ENCODE measurements around the gene ATP7B. TPM values are rescaled to one million over a fixed set of nuclear protein-coding genes. Genes with fewer than 3 reads are reported as not detected.

Gene ATP7B
- total RNA-seq, 1 experiment from 2014 or later = 11.6 TPM

DNA sequence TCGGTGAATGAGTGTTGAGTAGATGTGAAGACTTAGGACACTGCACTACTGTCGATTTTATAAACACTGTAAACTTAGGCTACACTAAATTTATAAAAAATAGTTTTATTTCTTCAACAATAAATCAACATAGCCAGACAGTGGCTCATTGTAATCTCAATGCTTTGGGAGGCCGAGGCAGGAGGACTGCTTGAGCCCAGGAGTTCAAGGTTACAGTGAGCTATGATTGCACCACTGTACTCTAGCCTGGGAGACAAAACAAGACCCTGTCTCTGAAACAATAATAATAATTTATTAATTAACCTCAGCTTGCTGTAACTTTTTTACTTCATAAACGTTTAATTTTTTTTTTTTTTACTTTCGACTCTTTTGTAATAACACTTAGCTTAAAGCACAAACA is 34.4 kb downstream of the ATP7B start:
- Mint-ChIP-seq H3K9me3 (no peaks in the 10 kb centered on the region), H3K27ac (no peak overlapping the region), H3K36me3 (no peaks in the 10 kb centered on the region), H3K4me1 (peaks cover 12% of the 10 kb centered on the region), H3K4me3 (no peak overlapping the region), H3K27me3 (ENCODE audit: low read depth) (no peaks in the 10 kb centered on the region)
- ChIA-PET POLR2A (interaction anchor here (1.1 kb wide), 1 partner anchor 524 kb away, joined by 3 read pairs; the partner anchor contains the start of gene INTS6), CTCF (interaction anchor here (0.7 to 1.0 kb wide), 2 partner anchors 23 to 151 kb away, joined by 4 read pairs; no protein-coding TSS in a partner anchor)
- TF ChIP-seq, protein P1, sequence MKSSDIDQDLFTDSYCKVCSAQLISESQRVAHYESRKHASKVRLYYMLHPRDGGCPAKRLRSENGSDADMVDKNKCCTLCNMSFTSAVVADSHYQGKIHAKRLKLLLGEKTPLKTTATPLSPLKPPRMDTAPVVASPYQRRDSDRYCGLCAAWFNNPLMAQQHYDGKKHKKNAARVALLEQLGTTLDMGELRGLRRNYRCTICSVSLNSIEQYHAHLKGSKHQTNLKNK (CRISPR knock-in tag; IDR thresholded peaks at IDR 0.05) = no peak
- no peak for TF ChIP-seq GABPB1 (CRISPR knock-in tag; IDR thresholded peaks at IDR 0.05)
- DNase-seq (ENCODE audit: low spot score) (no peak), ATAC-seq (no peak)

DNA sequence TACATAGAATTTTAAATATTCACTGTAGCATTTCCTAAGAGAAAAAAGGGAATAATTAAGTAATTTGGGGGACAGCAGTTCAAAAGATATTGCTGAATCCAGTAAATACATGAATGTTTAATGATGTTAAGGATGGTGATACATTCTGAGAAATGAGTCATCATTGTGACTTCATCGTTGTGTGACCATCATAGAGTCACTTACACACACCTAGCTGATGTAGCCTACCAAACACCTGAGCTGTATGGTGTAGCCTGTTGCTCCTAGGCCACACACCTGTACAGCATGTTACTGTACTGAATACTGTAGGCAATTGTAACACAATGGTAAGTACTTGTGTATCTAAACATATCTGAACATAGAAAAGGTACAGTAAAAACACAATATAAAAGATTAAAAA is 34.8 kb downstream of the ATP7B start:
- Mint-ChIP-seq H3K4me3 (no peak overlapping the region), H3K9me3 (no peaks in the 10 kb centered on the region), H3K36me3 (no peaks in the 10 kb centered on the region), H3K4me1 (peaks cover 8% of the 10 kb centered on the region), H3K27me3 (ENCODE audit: low read depth) (no peaks in the 10 kb centered on the region), H3K27ac (no peak overlapping the region)
- CTCF ChIA-PET = interaction anchor here (0.9 to 1.1 kb wide), 3 partner anchors 37 to 152 kb away, joined by 3 to 4 read pairs (median 4); no protein-coding TSS in a partner anchor
- ATAC-seq (no peak), DNase-seq (ENCODE audit: low spot score) (no peak)
- POLR2A ChIA-PET = interaction anchor here (1.1 kb wide), 1 partner anchor 523 kb away, joined by 3 read pairs; the partner anchor contains the start of gene INTS6
- TF ChIP-seq ETV6 (CRISPR knock-in tag; IDR thresholded peaks at IDR 0.05) (no peak), GABPB1 (CRISPR knock-in tag; IDR thresholded peaks at IDR 0.05) (no peak), JUN (CRISPR knock-in tag; IDR thresholded peaks at IDR 0.05) (no peak), SMAD4 (CRISPR knock-in tag; IDR thresholded peaks at IDR 0.05) (no peak), MXD4 (CRISPR knock-in tag; IDR thresholded peaks at IDR 0.05; ENCODE audit: borderline replicate concordance) (no peak), MYBL2 (CRISPR knock-in tag; IDR thresholded peaks at IDR 0.05) (no peak), ZNF263 (CRISPR knock-in tag; IDR thresholded peaks at IDR 0.05; ENCODE audit: low read depth) (no peak), ZNF138 (CRISPR knock-in tag; conservative IDR thresholded peaks at IDR 0.05) (no peak), KAT7 (CRISPR knock-in tag; IDR thresholded peaks at IDR 0.05; ENCODE audit: borderline replicate concordance) (no peak)
- TF ChIP-seq, protein P2, sequence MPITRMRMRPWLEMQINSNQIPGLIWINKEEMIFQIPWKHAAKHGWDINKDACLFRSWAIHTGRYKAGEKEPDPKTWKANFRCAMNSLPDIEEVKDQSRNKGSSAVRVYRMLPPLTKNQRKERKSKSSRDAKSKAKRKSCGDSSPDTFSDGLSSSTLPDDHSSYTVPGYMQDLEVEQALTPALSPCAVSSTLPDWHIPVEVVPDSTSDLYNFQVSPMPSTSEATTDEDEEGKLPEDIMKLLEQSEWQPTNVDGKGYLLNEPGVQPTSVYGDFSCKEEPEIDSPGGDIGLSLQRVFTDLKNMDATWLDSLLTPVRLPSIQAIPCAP (CRISPR knock-in tag; IDR thresholded peaks at IDR 0.05) = no peak
- TF ChIP-seq, protein P3, sequence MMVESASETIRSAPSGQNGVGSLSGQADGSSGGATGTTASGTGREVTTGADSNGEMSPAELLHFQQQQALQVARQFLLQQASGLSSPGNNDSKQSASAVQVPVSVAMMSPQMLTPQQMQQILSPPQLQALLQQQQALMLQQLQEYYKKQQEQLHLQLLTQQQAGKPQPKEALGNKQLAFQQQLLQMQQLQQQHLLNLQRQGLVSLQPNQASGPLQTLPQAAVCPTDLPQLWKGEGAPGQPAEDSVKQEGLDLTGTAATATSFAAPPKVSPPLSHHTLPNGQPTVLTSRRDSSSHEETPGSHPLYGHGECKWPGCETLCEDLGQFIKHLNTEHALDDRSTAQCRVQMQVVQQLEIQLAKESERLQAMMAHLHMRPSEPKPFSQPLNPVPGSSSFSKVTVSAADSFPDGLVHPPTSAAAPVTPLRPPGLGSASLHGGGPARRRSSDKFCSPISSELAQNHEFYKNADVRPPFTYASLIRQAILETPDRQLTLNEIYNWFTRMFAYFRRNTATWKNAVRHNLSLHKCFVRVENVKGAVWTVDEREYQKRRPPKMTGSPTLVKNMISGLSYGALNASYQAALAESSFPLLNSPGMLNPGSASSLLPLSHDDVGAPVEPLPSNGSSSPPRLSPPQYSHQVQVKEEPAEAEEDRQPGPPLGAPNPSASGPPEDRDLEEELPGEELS (CRISPR knock-in tag; IDR thresholded peaks at IDR 0.05) = no peak
- TF ChIP-seq, protein P4, sequence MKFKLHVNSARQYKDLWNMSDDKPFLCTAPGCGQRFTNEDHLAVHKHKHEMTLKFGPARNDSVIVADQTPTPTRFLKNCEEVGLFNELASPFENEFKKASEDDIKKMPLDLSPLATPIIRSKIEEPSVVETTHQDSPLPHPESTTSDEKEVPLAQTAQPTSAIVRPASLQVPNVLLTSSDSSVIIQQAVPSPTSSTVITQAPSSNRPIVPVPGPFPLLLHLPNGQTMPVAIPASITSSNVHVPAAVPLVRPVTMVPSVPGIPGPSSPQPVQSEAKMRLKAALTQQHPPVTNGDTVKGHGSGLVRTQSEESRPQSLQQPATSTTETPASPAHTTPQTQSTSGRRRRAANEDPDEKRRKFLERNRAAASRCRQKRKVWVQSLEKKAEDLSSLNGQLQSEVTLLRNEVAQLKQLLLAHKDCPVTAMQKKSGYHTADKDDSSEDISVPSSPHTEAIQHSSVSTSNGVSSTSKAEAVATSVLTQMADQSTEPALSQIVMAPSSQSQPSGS (CRISPR knock-in tag; IDR thresholded peaks at IDR 0.05; ENCODE audit: borderline replicate concordance, low read depth) = no peak
- TF ChIP-seq, protein P5, sequence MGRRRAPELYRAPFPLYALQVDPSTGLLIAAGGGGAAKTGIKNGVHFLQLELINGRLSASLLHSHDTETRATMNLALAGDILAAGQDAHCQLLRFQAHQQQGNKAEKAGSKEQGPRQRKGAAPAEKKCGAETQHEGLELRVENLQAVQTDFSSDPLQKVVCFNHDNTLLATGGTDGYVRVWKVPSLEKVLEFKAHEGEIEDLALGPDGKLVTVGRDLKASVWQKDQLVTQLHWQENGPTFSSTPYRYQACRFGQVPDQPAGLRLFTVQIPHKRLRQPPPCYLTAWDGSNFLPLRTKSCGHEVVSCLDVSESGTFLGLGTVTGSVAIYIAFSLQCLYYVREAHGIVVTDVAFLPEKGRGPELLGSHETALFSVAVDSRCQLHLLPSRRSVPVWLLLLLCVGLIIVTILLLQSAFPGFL (CRISPR knock-in tag; IDR thresholded peaks at IDR 0.05; ENCODE audit: borderline replicate concordance) = no peak
- TF ChIP-seq, protein P6, sequence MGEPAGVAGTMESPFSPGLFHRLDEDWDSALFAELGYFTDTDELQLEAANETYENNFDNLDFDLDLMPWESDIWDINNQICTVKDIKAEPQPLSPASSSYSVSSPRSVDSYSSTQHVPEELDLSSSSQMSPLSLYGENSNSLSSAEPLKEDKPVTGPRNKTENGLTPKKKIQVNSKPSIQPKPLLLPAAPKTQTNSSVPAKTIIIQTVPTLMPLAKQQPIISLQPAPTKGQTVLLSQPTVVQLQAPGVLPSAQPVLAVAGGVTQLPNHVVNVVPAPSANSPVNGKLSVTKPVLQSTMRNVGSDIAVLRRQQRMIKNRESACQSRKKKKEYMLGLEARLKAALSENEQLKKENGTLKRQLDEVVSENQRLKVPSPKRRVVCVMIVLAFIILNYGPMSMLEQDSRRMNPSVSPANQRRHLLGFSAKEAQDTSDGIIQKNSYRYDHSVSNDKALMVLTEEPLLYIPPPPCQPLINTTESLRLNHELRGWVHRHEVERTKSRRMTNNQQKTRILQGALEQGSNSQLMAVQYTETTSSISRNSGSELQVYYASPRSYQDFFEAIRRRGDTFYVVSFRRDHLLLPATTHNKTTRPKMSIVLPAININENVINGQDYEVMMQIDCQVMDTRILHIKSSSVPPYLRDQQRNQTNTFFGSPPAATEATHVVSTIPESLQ (CRISPR knock-in tag; IDR thresholded peaks at IDR 0.05) = no peak
- TF ChIP-seq, protein P7, sequence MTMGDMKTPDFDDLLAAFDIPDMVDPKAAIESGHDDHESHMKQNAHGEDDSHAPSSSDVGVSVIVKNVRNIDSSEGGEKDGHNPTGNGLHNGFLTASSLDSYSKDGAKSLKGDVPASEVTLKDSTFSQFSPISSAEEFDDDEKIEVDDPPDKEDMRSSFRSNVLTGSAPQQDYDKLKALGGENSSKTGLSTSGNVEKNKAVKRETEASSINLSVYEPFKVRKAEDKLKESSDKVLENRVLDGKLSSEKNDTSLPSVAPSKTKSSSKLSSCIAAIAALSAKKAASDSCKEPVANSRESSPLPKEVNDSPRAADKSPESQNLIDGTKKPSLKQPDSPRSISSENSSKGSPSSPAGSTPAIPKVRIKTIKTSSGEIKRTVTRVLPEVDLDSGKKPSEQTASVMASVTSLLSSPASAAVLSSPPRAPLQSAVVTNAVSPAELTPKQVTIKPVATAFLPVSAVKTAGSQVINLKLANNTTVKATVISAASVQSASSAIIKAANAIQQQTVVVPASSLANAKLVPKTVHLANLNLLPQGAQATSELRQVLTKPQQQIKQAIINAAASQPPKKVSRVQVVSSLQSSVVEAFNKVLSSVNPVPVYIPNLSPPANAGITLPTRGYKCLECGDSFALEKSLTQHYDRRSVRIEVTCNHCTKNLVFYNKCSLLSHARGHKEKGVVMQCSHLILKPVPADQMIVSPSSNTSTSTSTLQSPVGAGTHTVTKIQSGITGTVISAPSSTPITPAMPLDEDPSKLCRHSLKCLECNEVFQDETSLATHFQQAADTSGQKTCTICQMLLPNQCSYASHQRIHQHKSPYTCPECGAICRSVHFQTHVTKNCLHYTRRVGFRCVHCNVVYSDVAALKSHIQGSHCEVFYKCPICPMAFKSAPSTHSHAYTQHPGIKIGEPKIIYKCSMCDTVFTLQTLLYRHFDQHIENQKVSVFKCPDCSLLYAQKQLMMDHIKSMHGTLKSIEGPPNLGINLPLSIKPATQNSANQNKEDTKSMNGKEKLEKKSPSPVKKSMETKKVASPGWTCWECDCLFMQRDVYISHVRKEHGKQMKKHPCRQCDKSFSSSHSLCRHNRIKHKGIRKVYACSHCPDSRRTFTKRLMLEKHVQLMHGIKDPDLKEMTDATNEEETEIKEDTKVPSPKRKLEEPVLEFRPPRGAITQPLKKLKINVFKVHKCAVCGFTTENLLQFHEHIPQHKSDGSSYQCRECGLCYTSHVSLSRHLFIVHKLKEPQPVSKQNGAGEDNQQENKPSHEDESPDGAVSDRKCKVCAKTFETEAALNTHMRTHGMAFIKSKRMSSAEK (CRISPR knock-in tag; IDR thresholded peaks at IDR 0.05; ENCODE audit: borderline replicate concordance) = no peak
- TF ChIP-seq, protein P8, sequence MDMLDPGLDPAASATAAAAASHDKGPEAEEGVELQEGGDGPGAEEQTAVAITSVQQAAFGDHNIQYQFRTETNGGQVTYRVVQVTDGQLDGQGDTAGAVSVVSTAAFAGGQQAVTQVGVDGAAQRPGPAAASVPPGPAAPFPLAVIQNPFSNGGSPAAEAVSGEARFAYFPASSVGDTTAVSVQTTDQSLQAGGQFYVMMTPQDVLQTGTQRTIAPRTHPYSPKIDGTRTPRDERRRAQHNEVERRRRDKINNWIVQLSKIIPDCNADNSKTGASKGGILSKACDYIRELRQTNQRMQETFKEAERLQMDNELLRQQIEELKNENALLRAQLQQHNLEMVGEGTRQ (CRISPR knock-in tag; IDR thresholded peaks at IDR 0.05) = no peak
- TF ChIP-seq, protein P9, sequence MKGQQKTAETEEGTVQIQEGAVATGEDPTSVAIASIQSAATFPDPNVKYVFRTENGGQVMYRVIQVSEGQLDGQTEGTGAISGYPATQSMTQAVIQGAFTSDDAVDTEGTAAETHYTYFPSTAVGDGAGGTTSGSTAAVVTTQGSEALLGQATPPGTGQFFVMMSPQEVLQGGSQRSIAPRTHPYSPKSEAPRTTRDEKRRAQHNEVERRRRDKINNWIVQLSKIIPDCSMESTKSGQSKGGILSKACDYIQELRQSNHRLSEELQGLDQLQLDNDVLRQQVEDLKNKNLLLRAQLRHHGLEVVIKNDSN (CRISPR knock-in tag; IDR thresholded peaks at IDR 0.05) = no peak
